Mucosa of descending colon (tissue), 3 donors: ENCODE results near the gene VARS2. TPM values are rescaled to one million over a fixed set of nuclear protein-coding genes. Genes with fewer than 3 reads are reported as not detected.

Experiments used
- ATAC-seq: fragments of 200-7000 bp; cut with Tn5 transposase; one replicate; pipeline ENCODE4 v1.9.1; 2020; ENCODE audit warnings: mild to moderate bottlenecking, moderate library complexity
- DNase-seq, 3 donors: peaks; one replicate each; pipeline ENCODE4 v3.0.0-alpha.2; 2020
- H3K36me3 ChIP-seq: fragments of 200-600 bp; one replicate; pipeline ENCODE4 v1.8.0; 2021; ENCODE audit warnings: low read depth, mild to moderate bottlenecking
- H3K4me1 ChIP-seq: fragments of 200-600 bp; one replicate; pipeline ENCODE4 v1.8.0; 2021; ENCODE audit warnings: low read depth, mild to moderate bottlenecking
- H3K4me3 ChIP-seq: fragments of 200-600 bp; one replicate; pipeline ENCODE4 v1.8.0; 2021; ENCODE audit warnings: mild to moderate bottlenecking
- H3K9me3 ChIP-seq: fragments of 200-600 bp; one replicate; pipeline ENCODE4 v1.8.0; 2021; ENCODE audit warnings: mild to moderate bottlenecking
- intact Hi-C, 2 donors: fragments of 100-400 bp; cut with DNase I in 1 of 2; cut with micrococcal nuclease in 1 of 2; formaldehyde crosslinking; loops; one replicate each; pipeline versions ENCODE4 v1.11.0 to v1.11.1; 2022; cut with DNase I, micrococcal nuclease
- total RNA-seq, 3 donors: library from RNA; stranded (reverse); fragmentation: NEBNext Ultra II Directional in 2 of 3; extraction: Animal tissue kit (Norgen Biotek cat#: 25700) in 2 of 3; gene quantifications; one replicate each; pipeline versions ENCODE4 v1.2.1 to v1.2.4, GENCODE V29; 2021 to 2023
- TF ChIP-seq, protein P1 (sequence below): fragments of 200-600 bp; IDR thresholded peaks from one replicate; pipeline ENCODE4 v1.8.0; 2022; ENCODE audit warnings: antibody characterized with exemption, mild to moderate bottlenecking
- donor health status: DM: no; HTN: no; CAD: no; lungs with moderate emphysema.
- donor health status: DM: no; HTN: no; CAD: no.
- donor health status: DM: no; HTN: yes; CAD: no.

VARS2 gene
- total RNA-seq, 3 donors from 2014 or later: 20.9 to 27.6 (median 27.3) TPM

DNA sequence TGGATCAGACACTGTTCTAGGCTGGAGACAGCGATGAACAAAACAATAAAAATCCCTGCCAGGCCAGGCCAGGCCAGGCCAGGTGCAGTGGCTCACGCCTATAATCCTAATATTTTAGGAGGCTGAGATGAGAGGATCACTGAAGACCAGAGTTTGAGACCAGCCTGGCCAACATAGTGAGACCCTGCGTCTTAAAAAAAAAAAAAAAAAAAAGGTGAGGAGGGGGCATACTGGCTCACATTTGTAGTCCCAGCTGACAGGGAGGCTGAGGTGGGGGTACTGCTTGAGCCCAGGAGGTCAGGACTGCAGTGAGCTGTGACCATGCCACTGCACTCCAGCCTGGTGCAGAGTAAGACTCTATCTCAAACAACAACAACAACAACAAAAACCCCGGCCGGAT is 31.2 kb downstream of the VARS2 start:
- no peak for DNase-seq
- Histone ChIP-seq H3K36me3 (no peaks in the 10 kb centered on the region), H3K4me3 (no peak overlapping the region), H3K4me1 (peaks cover 6% of the 10 kb centered on the region), H3K9me3 (no peaks in the 10 kb centered on the region)
- no peak for ATAC-seq
- TF ChIP-seq, protein P1, sequence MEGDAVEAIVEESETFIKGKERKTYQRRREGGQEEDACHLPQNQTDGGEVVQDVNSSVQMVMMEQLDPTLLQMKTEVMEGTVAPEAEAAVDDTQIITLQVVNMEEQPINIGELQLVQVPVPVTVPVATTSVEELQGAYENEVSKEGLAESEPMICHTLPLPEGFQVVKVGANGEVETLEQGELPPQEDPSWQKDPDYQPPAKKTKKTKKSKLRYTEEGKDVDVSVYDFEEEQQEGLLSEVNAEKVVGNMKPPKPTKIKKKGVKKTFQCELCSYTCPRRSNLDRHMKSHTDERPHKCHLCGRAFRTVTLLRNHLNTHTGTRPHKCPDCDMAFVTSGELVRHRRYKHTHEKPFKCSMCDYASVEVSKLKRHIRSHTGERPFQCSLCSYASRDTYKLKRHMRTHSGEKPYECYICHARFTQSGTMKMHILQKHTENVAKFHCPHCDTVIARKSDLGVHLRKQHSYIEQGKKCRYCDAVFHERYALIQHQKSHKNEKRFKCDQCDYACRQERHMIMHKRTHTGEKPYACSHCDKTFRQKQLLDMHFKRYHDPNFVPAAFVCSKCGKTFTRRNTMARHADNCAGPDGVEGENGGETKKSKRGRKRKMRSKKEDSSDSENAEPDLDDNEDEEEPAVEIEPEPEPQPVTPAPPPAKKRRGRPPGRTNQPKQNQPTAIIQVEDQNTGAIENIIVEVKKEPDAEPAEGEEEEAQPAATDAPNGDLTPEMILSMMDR: no peak
- intact Hi-C loops: no loop called here

DNA sequence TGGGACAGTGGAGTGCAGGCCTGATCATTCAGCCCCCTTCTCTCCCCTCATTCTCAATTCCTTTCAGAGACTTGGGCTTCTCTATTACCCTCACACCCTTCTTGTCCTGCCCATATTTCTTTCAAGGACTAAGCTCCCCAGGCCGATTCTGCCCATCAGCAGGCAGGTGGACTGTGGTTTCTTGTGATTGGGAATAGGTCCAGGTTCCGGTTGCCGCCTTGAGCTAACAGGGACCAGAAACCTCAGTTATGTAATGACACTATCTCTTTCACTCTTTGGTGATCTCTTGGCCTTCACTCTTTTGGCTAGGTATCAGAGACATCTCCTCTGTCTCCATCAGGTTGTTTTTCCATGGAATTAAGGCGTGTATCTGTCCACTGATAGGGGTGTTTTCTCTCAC is 33.2 kb downstream of the VARS2 start:
- Histone ChIP-seq H3K36me3 (no peaks in the 10 kb centered on the region), H3K9me3 (no peaks in the 10 kb centered on the region), H3K4me3 (no peak overlapping the region), H3K4me1 (peaks cover 4% of the 10 kb centered on the region)
- intact Hi-C loops: no loop called here
- DNase-seq (no peak), ATAC-seq (no peak)
- TF ChIP-seq, protein P1: no peak

DNA sequence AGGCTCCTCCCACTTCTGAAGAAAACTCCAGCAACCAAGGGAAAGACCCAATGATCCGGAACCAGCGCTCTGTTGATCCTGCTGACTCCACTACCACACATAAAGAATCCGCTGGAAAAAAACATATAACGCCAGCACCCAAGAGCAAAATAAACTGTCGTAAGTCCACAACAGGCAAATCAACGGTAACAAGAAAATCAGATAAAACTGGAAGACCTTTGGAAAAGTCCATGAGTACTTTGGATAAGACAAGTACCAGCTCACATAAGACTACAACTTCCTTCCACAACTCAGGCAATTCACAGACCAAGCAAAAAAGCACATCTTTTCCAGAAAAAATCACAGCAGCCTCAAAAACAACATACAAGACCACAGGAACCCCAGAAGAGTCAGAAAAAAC is 34.8 kb downstream of the VARS2 start:
- DNase-seq (no peak), ATAC-seq (no peak)
- intact Hi-C loops: no loop called here
- Histone ChIP-seq H3K4me3 (no peak overlapping the region), H3K4me1 (no peaks in the 10 kb centered on the region), H3K9me3 (no peaks in the 10 kb centered on the region), H3K36me3 (no peaks in the 10 kb centered on the region)
- TF ChIP-seq, protein P1: no peak

DNA sequence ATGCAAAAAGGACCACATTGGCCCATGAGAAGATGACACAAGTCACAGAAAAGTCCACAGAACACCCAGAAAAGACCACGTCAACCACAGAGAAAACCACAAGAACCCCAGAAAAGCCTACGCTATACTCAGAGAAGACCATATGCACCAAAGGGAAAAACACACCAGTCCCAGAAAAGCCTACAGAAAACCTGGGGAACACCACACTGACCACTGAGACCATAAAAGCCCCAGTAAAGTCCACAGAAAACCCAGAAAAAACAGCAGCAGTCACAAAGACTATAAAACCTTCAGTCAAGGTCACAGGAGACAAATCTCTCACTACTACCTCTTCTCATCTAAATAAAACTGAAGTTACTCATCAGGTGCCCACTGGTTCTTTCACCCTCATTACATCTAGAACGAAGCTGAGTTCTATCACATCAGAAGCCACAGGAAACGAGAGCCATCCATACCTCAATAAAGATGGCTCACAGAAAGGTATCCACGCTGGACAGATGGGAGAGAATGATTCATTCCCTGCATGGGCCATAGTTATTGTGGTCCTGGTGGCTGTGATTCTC is 38.0 kb downstream of the VARS2 start:
- intact Hi-C loops: no loop called here
- Histone ChIP-seq H3K4me1 (peaks cover 8% of the 10 kb centered on the region), H3K36me3 (no peaks in the 10 kb centered on the region), H3K9me3 (no peaks in the 10 kb centered on the region), H3K4me3 (no peak overlapping the region)
- ATAC-seq (no peak), DNase-seq (no peak)
- TF ChIP-seq, protein P1: no peak

DNA sequence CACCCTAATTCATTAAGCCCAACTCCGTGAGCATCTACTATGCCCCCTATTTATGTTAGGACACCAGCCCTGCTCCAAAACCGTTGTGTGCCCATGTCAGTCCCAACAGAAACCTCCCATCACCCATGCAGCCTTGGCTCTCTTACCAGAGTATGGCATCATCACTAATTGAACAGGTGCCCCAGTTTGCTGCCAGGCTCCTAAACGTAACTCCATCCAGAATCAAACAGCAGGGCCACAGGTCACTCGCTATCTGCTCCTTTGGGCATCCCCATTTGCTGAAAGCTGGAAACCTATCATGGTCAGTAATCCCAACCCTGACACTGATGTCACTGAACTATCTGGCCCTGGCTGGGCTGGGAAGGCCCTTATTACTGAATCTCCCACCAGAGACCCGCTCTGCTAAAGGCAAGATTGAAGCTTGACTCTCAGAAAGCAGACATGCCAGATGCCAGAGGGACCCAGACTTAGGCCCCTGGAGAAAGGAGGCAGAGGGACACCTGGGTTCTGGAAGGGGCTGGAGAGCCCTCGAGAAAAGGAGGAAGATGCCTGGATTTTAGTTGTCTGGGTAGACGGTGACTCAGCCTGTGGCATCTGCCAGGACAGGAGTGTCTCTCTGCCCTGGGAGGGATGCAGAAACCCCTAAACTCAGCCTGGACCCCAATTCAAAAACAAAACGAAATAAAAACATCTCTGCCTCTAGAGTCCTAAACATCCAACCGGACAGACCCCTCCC is 40.8 kb downstream of the VARS2 start:
- ATAC-seq: peak; percentile 8
- TF ChIP-seq, protein P1: no peak
- no peak for DNase-seq
- Histone ChIP-seq H3K9me3 (no peaks in the 10 kb centered on the region), H3K36me3 (no peaks in the 10 kb centered on the region), H3K4me1 (peaks cover 8% of the 10 kb centered on the region), H3K4me3 (no peak overlapping the region)
- intact Hi-C loops: no loop called here
